B cell (primary cell): ENCODE data around the gene CD58. TPM values are rescaled to one million over a fixed set of nuclear protein-coding genes. Genes with fewer than 3 reads are reported as not detected.

ENCODE experiments used
- ATAC-seq: fragments of 200-7000 bp; cut with Tn5 transposase; one replicate; pipeline ENCODE4 v1.10.0; 2021; ENCODE audit warnings: low read depth, mild to moderate bottlenecking, moderate number of reproducible peaks, moderate library complexity
- CTCF ChIA-PET: fragments of 350-600 bp; sonication (Branson Sonifier 250); formaldehyde crosslinking; loops from one replicate; lab custom pipeline; 2021; ENCODE audit warnings: antibody characterized with exemption, inconsistent platforms; lab: Charles Lee
- POLR2A ChIA-PET: fragments of 350-600 bp; sonication (Branson Sonifier 250); formaldehyde crosslinking; loops from one replicate; lab custom pipeline; 2021; ENCODE audit warnings: antibody characterized with exemption; lab: Charles Lee
- DNase-seq: peaks from one replicate; pipeline ENCODE4 v3.0.0; 2013
- H2AFZ ChIP-seq: 2 replicates; pipeline ENCODE4 v1.6.1; 2012; ENCODE audit warnings: mild to moderate bottlenecking, low read depth, low read length; ENCODE audit not compliant: insufficient read depth, poor library complexity, severe bottlenecking
- H3K27ac ChIP-seq, 2 donors: 1 replicate in 1 of 2; 2 replicates in 1 of 2; pipeline ENCODE4 v1.5.1; 2012 to 2013; ENCODE audit warnings: low read length in 2 of 2, mild to moderate bottlenecking in 2 of 2, moderate library complexity in 1 of 2
- H3K27me3 ChIP-seq, 4 experiments: fragments of 200-600 bp in 1 of 4; sonication (generic) in 1 of 4; replicated peaks in 1 of 4; 1 replicate in 2 of 4; 2 replicates in 2 of 4; pipeline versions ENCODE4 v1.6.1 to v1.7.0; 2013 to 2016; ENCODE audit warnings: low read length in 3 of 4, mild to moderate bottlenecking in 2 of 4, mixed read lengths in 1 of 4, moderate library complexity in 1 of 4; ENCODE audit not compliant: insufficient read depth in 4 of 4, control insufficient read depth in 3 of 4; ENCODE audit errors: control extremely low read depth in 1 of 4
- H3K36me3 ChIP-seq, 2 experiments: replicated peaks in 1 of 2; 1 replicate in 1 of 2; 2 replicates in 1 of 2; pipeline versions ENCODE4 v1.6.1 to v1.7.1; 2013; ENCODE audit warnings: low read length in 1 of 2; ENCODE audit not compliant: insufficient read depth in 2 of 2, control insufficient read depth in 1 of 2; ENCODE audit errors: control extremely low read depth in 1 of 2, extremely low read depth in 1 of 2
- H3K4me1 ChIP-seq, 2 donors: fragments of 200-600 bp in 1 of 2; sonication (generic) in 1 of 2; 1 replicate in 1 of 2; 2 replicates in 1 of 2; pipeline versions ENCODE4 v1.5.1 to v1.6.1; 2013 to 2017; ENCODE audit warnings: low read length in 2 of 2; ENCODE audit not compliant: control insufficient read depth in 2 of 2, insufficient read depth in 2 of 2
- H3K4me2 ChIP-seq: replicated peaks from 2 replicates; pipeline ENCODE3; 2012; ENCODE audit warnings: mild to moderate bottlenecking, low read depth, low read length; ENCODE audit not compliant: poor library complexity, severe bottlenecking
- H3K4me3 ChIP-seq, 5 experiments: fragments of 200-600 bp in 1 of 5; sonication (generic) in 1 of 5; 1 replicate in 3 of 5; 2 replicates in 2 of 5; pipeline versions ENCODE4 v1.5.1 to v1.7.0; 2011 to 2016; ENCODE audit warnings: low read length in 4 of 5, mild to moderate bottlenecking in 4 of 5, low read depth in 2 of 5, control low read depth in 1 of 5, moderate library complexity in 1 of 5; ENCODE audit not compliant: insufficient read depth in 1 of 5; ENCODE audit errors: control extremely low read depth in 1 of 5, extremely low read depth in 1 of 5
- H3K79me2 ChIP-seq: fragments of 200-600 bp; sonication (generic); one replicate; pipeline ENCODE4 v1.6.0; 2016; ENCODE audit warnings: low read length; ENCODE audit not compliant: control insufficient read depth, insufficient read depth
- H3K9ac ChIP-seq: fragments of 200-600 bp; sonication (generic); 2 replicates; pipeline ENCODE4 v1.6.1; 2017; ENCODE audit warnings: mild to moderate bottlenecking, low read length, moderate library complexity
- H3K9me3 ChIP-seq, 3 donors: one replicate each; pipeline versions ENCODE4 v1.6.1 to v1.7.1; 2013; ENCODE audit warnings: low read length in 2 of 3; ENCODE audit not compliant: control insufficient read depth in 2 of 3, insufficient read depth in 1 of 3; ENCODE audit errors: control extremely low read depth in 1 of 3
- H4K20me1 ChIP-seq: 2 replicates; pipeline ENCODE4 v1.6.0; 2012; ENCODE audit warnings: mild to moderate bottlenecking, low read length; ENCODE audit not compliant: insufficient read depth, control insufficient read depth, poor library complexity, severe bottlenecking
- H3K27ac Mint-ChIP-seq: one replicate; pipeline ENCODE4 v1.8.0; 2021; ENCODE audit warnings: mixed read lengths
- H3K27me3 Mint-ChIP-seq: one replicate; pipeline ENCODE4 v1.8.0; 2021; ENCODE audit warnings: mixed read lengths
- H3K4me1 Mint-ChIP-seq: one replicate; pipeline ENCODE4 v1.8.0; 2021; ENCODE audit warnings: mixed read lengths
- H3K4me3 Mint-ChIP-seq: one replicate; pipeline ENCODE4 v1.8.0; 2021; ENCODE audit warnings: mixed read lengths
- H3K9me3 Mint-ChIP-seq: one replicate; pipeline ENCODE4 v1.8.0; 2022; ENCODE audit warnings: mixed read lengths; ENCODE audit not compliant: insufficient read depth
- CTCF ChIP-seq: fragments of 200-600 bp; IDR thresholded peaks from one replicate; pipeline ENCODE4 v1.8.0; 2022; ENCODE audit warnings: antibody characterized with exemption, mild to moderate bottlenecking
- EZH2 ChIP-seq: IDR thresholded peaks from 2 replicates; pipeline ENCODE4 v1.6.1; 2012; ENCODE audit warnings: borderline replicate concordance, low read depth, mild to moderate bottlenecking, moderate library complexity, low read length; ENCODE audit not compliant: insufficient read depth, poor library complexity, severe bottlenecking
- WGBS: methylation state at CpG from one replicate; pipeline ENCODE4 v1.1.5; 2013; ENCODE audit warnings: missing lambda C conversion rate; ENCODE audit not compliant: insufficient coverage; 5-methylcytosine and 5-hydroxymethylcytosine counted together
- intact Hi-C: fragments of 100-400 bp; cut with micrococcal nuclease; formaldehyde crosslinking; loops from one replicate; pipeline ENCODE4 v1.10.0; 2022
- polyA plus RNA-seq: library from polyadenylated mRNA; depleted of rRNA; stranded (reverse); fragments of >200 nt; gene quantifications from 2 replicates; pipeline ENCODE4 v1.2.3, GENCODE V29; 2012
- total RNA-seq, 2 donors: library from RNA; stranded (reverse); fragments of 120-200 nt in 1 of 2; gene quantifications; 1 replicate in 1 of 2; 2 replicates in 1 of 2; pipeline versions ENCODE4 v1.2.3 to v1.2.4, GENCODE V29; 2013 to 2022

CD58 gene
- total and polyA plus RNA-seq, 2 donors (not counting 1 experiment from before 2014, with no cell fraction given), result 12.3 to 47.6 TPM

- ATAC-seq (peak; percentile 64), DNase-seq (peak; percentile 65)
- CTCF ChIA-PET, result interaction anchor here (2.1 to 3.7 kb wide), 2 partner anchors 29 to 35 kb away, joined by 4 to 9 read pairs; no protein-coding TSS in a partner anchor
- H4K20me1 ChIP-seq, result no peaks in the 10 kb centered on the region
- Mint-ChIP-seq H3K27ac (peak overlapping the region; percentile 85), H3K4me3 (peak overlapping the region; percentile 54), H3K27me3 (no peaks in the 10 kb centered on the region), H3K4me1 (peaks cover 61% of the 10 kb centered on the region), H3K9me3 (no peaks in the 10 kb centered on the region)
- H3K79me2 ChIP-seq, result peaks cover 18% of the 10 kb centered on the region
- no peak overlapping the region for H3K9ac ChIP-seq
- H3K36me3 ChIP-seq, result peaks cover 0 to 23% of the 10 kb centered on the region in 2 experiments
- peak overlapping the region in 1 of 2 donors; percentile 29 for H3K27ac ChIP-seq
- no peaks in the 10 kb centered on the region for H3K27me3 ChIP-seq
- intact Hi-C loops, result loop anchor here (1.0 to 2.0 kb wide), 2 partner anchors 30 to 35 kb away; no protein-coding TSS in a partner anchor
- POLR2A ChIA-PET, result no interaction called here
- H3K4me3 ChIP-seq, result no peak overlapping the region
- H3K4me2 ChIP-seq, result peak overlapping the region; percentile 49
- no peaks in the 10 kb centered on the region for H3K9me3 ChIP-seq
- TF ChIP-seq CTCF (no peak), EZH2 (no peak)
- H2AFZ ChIP-seq, result no peak overlapping the region
- peaks cover 22 to 26% of the 10 kb centered on the region in 2 donors for H3K4me1 ChIP-seq
These were observed 30.7 kb downstream of the CD58 start for GRCh38 chr1:116540088-116540487.

GRCh38 chr1:116538544-116538943, 32.3 kb downstream of the CD58 start:
- intact Hi-C loops, result no loop called here

More at GRCh38 chr1:116538544-116538943, 32.3 kb downstream of the CD58 start:
- ChIA-PET CTCF (interaction anchor here (1.3 to 1.7 kb wide), 2 partner anchors 39 to 53 kb away, joined by 4 to 5 read pairs; no protein-coding TSS in a partner anchor), POLR2A (no interaction called here)
- H3K9me3 ChIP-seq, result no peaks in the 10 kb centered on the region
- H3K9ac ChIP-seq, result no peak overlapping the region
- no peak for TF ChIP-seq EZH2
- TF ChIP-seq CTCF, result no peak
- no peaks in the 10 kb centered on the region for H4K20me1 ChIP-seq
- no peak overlapping the region for H3K4me3 ChIP-seq
- no peak overlapping the region for H3K4me2 ChIP-seq
- Mint-ChIP-seq H3K27ac (peak overlapping the region; percentile 16), H3K9me3 (no peaks in the 10 kb centered on the region), H3K27me3 (no peaks in the 10 kb centered on the region), H3K4me1 (peaks cover 49% of the 10 kb centered on the region), H3K4me3 (no peak overlapping the region)
- peak; percentile 68 for ATAC-seq
- peaks cover 15% of the 10 kb centered on the region for H3K79me2 ChIP-seq
- no CpG with 5 or more reads among the region's 1 CpG for WGBS
- H3K4me1 ChIP-seq, result peaks cover 11 to 19% of the 10 kb centered on the region in 2 donors
- H3K36me3 ChIP-seq, result peaks cover 0 to 23% of the 10 kb centered on the region in 2 experiments
- no peak for DNase-seq
- no peak overlapping the region for H2AFZ ChIP-seq
- H3K27me3 ChIP-seq, result no peaks in the 10 kb centered on the region
- no peak overlapping the region for H3K27ac ChIP-seq
